D341Med (cell line): Measurements from ENCODE around the gene TAAR9.

Experiments used
- DNase-seq: peaks from one replicate; pipeline ENCODE4 v3.0.0; 2012; ENCODE audit warnings: low spot score

The TAAR9 gene

GRCh38 chr6:132537977-132538376 is at the start of gene TAAR9:
Gene TAAR9, plus strand, starts transcription at chr6:132538277. Its CDS starts 13 bp downstream, at chr6:132538290.
- no peak for DNase-seq

DNA sequence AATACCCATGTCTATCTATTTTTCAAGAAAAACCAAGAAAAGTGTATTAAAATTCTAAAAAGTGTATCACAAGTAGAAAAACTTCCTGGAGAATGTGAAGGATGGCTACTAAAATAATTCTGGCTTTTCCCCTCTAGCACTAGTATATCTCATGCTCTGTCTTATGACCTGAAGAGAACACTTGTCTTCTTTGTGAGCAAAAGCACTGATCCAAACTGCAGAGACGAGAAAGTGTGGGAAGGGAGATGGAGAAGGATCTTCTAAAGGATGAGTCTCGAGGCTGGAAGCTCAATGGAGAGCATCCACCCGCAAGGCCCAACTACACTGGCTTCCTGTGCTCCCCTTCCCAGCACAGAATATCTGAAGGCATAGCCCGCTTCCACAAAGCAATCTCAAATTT is 48.7 kb upstream of the TAAR9 start:
- no peak for DNase-seq

DNA sequence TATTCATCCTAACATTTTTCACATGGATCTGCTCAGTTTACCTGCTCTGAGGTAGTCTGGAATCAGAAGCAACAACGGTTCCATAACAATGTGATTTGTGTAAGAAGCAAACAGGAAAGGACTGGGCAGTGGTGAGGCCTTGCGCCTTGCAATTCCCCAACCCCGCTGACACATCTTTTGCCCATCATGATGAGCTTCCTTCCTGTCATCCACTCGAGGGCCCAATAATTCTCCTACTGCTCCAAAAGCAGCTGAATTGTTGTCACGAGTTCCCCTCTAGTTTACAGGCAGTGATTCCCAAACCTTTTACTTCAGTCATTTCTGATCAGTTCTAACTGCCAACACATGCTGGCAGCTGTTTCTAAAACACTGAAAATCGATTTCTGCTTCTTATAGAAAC is 48.1 kb upstream of the TAAR9 start:
- no peak for DNase-seq

GRCh38 chr6:132490478-132491204 is 47.4 kb upstream of the TAAR9 start:
- no peak for DNase-seq

GRCh38 chr6:132491303-132491702 is 46.8 kb upstream of the TAAR9 start:
- DNase-seq: no peak

- no peak for DNase-seq
Measured at GRCh38 chr6:132491881-132492280, 46.2 kb upstream of the TAAR9 start.

GRCh38 chr6:132494954-132495353 is 43.1 kb upstream of the TAAR9 start:
- DNase-seq: no peak

GRCh38 chr6:132495604-132496079 is 42.4 kb upstream of the TAAR9 start:
- no peak for DNase-seq

DNA sequence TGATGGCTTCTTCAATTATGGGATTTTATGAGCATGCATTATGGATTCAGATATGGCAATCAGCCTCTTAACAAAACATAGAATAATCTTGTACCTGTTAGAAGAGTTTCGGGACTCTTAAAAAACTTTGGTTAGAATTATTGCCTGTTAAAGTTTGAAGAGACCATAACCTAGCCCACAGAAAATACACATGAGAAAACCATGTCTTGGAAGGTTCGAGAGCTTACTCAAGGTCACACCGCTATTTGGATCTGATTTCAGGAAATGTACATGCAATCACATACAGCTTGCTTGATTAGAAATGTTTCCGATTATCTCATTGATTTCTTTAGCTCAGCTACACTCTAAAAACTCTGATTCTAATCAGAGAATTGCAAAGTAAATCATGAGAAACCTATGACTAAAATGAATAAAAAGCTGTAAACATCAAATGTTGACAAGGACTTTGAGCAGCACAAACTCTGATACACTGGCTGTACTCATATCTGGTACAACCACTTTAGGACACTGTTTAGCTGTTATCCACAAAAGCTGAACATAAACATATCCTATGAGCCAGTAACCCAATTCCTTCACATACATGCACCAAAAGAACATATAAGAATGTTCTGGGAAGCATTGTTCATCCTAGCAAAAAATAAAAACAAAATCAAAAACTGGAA is 41.4 kb upstream of the TAAR9 start:
- no peak for DNase-seq

- no peak for DNase-seq
Measured at GRCh38 chr6:132498638-132499037, 39.4 kb upstream of the TAAR9 start.

DNA sequence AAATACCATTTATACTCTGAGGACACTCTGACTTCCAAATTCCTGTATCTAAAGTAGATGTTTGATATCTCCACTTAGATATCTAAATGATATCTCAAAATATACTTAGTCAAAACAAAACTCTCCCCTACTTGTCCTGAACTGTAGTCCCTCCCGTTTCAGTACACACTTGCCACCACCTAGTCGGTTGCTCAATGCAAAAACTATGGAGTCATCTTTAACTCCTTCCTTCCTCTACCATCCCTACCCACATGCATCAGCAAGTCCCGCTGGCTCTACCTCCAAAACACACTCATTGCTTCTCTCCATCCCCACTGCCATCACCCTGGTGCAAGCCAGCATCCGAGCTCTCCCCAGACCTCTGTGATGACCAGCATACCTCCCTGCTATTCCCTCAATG is 38.3 kb upstream of the TAAR9 start:
- DNase-seq: no peak

- no peak for DNase-seq
Measured at GRCh38 chr6:132504757-132505156, 33.3 kb upstream of the TAAR9 start.

- no peak for DNase-seq
Measured at GRCh38 chr6:132505158-132505557, 32.9 kb upstream of the TAAR9 start.

- no peak for DNase-seq
Measured at GRCh38 chr6:132506461-132506860, 31.6 kb upstream of the TAAR9 start.

DNA sequence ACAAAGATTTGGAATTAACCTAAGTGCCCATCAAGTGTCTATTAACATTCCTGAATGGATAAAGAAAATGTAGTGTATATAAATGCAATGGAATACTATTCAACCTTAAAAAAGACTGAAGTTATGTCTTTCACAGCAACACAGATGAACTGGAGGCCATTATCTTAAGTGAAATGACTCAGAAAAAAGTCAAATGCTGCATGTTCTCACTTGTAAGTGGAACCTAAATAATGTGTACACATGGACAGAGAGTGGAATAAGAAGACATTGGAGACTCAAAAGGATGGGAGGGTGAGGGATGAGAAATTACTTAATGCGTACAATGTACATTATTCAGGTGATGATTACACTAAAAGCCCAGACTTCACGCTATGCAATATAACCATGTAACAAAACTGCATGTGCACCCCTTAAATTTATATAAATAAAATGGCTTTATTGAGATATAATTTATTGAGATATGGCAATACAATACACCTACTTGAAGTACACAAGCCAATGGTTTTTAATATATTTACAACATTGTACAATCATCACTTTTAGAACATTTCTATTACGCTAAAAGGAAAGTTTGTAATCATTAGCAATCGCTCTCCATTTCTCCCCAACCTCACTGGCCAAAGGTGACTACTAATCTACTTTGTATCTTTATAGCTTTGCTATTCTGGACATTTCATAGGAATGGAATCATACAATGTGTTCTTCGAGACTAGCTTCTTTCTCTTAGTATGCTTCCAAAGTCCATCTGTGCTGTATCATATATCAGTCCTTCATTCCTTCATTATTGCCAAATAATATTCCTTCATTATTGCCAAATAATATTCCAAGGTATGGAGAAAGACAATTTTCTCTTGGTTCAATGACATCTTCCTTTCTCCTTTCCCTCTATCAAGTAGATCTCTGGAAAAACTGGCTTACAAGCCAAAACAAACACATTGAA is 30.9 kb upstream of the TAAR9 start:
- DNase-seq: no peak

DNA sequence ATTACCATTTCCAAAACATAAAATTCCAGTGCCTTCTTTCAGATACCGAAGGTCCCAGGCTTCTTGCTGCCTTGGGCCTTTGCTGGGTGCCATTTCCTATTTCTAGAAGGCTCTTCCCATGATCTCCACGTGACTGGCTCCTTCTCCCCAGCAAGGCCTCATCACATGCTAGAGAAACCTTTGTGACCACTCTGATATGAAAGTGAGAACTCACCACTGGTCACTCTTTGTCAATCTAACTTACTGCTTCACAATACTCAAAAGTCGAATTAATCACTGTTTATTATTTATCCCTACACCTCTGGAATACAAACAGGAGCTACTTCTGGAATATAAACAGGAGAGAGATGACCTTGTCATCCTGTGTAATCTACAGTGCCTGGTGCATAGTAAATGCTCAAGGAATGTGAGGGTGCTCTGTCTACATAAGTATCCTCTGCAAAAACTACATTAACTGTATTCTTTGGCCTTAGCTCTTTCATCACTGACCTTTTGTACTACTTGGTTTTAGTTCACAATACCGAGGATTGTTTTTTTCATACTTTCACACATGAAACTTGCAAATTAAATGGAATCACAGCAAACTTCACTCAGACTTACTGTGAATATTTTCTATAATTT is 26.8 kb upstream of the TAAR9 start:
- DNase-seq: no peak

DNA sequence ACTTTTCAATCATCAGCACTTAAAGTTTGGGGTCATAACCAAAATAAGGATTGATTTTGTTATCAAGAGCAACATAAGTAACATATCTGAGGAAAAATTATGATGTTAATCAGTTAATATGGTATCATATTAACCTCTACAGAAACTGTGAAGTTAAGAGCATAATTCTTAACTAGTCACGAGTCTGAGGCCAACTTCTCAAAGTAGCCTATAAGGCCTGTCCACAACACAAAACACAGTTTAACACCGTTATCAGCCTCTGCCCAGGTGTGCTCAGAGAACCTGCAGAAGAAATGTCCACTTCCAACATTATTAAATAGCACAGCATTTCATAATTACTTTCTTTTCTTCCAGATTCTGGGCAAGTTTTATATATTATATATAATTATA is 26.3 kb upstream of the TAAR9 start:
- no peak for DNase-seq

- no peak for DNase-seq
Measured at GRCh38 chr6:132512342-132512637, 25.8 kb upstream of the TAAR9 start.

DNA sequence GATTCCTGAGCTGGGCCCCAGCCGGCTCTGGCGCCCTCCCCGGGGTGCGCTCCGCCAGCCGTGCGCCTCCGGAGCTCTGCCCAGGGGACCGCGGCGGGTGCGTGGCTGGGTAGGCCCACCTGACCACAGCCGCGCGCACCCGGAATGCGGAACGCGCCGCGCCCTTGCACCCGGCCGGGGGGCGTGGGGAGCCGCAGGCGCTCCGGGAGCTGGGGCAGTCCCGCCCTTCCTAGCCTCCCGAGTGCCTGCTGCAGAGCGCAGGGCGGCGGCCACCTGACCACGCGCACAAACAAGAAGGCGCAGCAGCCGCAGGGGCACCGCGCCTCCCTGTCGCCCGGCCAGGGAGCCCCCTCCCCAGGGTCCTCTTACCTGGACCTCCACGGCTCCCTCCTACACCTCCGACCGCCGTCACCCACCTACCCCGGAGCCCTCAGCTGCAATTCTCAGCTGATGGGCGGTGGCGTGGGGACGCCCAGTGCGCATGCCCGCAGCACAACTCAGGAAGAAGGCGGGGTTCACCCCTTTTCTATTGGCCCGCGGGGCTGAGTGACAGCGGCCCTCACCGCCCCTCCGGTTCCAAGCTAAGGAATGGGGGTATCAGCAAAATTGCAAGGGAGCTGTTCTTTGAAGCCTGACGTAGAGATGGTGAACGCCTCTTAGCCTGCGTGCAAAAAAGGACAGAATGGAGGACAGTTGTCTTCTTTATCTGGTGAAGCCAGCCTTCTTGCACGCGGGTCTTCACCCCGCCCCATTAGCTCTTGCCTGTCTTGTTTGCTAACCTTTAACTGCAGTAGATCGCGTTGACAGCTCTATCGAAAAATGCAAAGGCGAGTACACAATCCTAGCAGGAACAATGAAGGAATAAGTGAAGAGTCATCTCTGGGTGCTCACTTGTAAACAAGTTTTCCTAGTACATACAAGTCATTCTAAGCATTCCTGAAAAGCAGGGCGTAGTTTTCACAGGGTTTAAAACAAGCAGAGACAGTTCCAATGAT is 25.1 kb upstream of the TAAR9 start, which contains the start of gene STX7:
Gene STX7 (minus strand): TSS at position 479 of the 995 bp plus-strand sequence. CDS start 9,586 bp downstream, outside the sequence.
- peak; percentile 94 for DNase-seq

DNA sequence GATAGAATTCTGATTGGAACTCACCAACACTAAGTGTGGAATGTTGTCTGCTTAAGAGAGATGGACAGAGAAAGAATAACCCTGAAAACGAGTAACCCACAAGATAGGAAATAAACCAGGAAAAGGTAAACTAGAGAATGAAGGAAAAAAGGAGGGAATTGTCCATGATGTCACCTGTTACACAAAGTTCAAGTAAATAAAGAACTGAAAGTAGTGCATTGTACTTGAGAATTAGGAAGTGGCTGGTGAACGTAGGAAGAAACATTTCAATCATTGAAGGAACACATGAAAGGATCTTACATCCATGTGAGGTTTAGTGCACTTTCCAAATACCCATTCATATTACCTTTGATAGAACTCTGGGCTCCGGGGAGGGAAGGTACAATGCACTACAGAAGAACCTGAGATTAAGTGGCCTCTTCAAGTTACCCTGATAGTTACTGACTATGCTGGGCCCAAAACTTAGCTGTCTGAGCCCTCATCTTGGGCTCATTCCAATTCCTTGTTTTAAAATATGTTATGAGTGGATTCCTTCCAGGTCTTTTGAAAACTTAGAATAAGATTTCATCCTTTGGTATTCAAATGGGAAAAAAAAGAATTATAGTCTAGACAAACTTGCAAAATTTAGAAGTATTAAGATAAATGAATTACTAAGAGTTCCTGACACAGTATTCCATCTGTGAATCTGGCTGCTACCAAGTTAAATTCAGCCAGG is 24.1 kb upstream of the TAAR9 start:
- no peak for DNase-seq
